PC-3 (cell line): ENCODE data around the gene CTDNEP1. TPM values are rescaled to one million over a fixed set of nuclear protein-coding genes. Genes with fewer than 3 reads are reported as not detected.

Experiments used
- ATAC-seq: fragments of 200-7000 bp; cut with Tn5 transposase; 2 replicates; pipeline ENCODE4 v1.9.1; 2020; ENCODE audit warnings: mild to moderate bottlenecking, moderate library complexity
- BruUV-seq: library from RNA; stranded (reverse); fragments of 400-500 nt; replicated peaks from 2 replicates; lab custom pipeline; 2021; lab: Mats Ljungman, UMichigan
- CTCF ChIA-PET: fragments of 300-600 bp; sonication (Branson Sonifier 250); formaldehyde crosslinking; loops from one replicate; lab custom pipeline; 2022; ENCODE audit warnings: antibody characterized with exemption; lab: Charles Lee
- POLR2A ChIA-PET: fragments of 300-600 bp; sonication (Branson Sonifier 250); formaldehyde crosslinking; loops from one replicate; lab custom pipeline; 2022; ENCODE audit warnings: antibody characterized with exemption; ENCODE audit not compliant: unreplicated experiment; lab: Charles Lee
- DNase-seq: peaks from one replicate; pipeline ENCODE4 v3.0.0-alpha.2; 2015
- H2AFZ ChIP-seq: fragments of 300-600 bp; sonication (generic); 2 replicates; pipeline ENCODE4 v1.6.0; 2016; ENCODE audit warnings: antibody characterized with exemption, low read length
- H3F3A ChIP-seq: fragments of 300-600 bp; sonication (generic); one replicate; pipeline ENCODE4 v1.6.0; 2017; ENCODE audit warnings: antibody characterized with exemption, low read length, control low read depth, mild to moderate bottlenecking; ENCODE audit not compliant: unreplicated experiment
- H3K27ac ChIP-seq: fragments of 300-600 bp; sonication (generic); 2 replicates; pipeline ENCODE4 v1.5.1; 2016; ENCODE audit warnings: mild to moderate bottlenecking, low read length
- H3K27me3 ChIP-seq: fragments of 300-600 bp; sonication (generic); 2 replicates; pipeline ENCODE4 v1.6.1; 2016; ENCODE audit warnings: low read length, mixed read lengths
- H3K36me3 ChIP-seq: fragments of 300-600 bp; sonication (generic); 2 replicates; pipeline ENCODE4 v1.6.1; 2016; ENCODE audit warnings: low read depth, mixed run types, low read length, mixed read lengths
- H3K4me1 ChIP-seq: fragments of 300-600 bp; sonication (generic); 2 replicates; pipeline ENCODE4 v1.5.1; 2016; ENCODE audit warnings: low read length; ENCODE audit not compliant: insufficient read depth
- H3K4me2 ChIP-seq: fragments of 300-600 bp; sonication (generic); 2 replicates; pipeline ENCODE4 v1.6.0; 2016; ENCODE audit warnings: low read length
- H3K4me3 ChIP-seq: fragments of 300-600 bp; sonication (generic); 2 replicates; pipeline ENCODE4 v1.5.1; 2016; ENCODE audit warnings: mild to moderate bottlenecking, low read length, mixed read lengths
- H3K79me2 ChIP-seq: fragments of 300-600 bp; sonication (generic); 2 replicates; pipeline ENCODE4 v1.6.1; 2017; ENCODE audit warnings: low read length, mixed read lengths
- H3K9ac ChIP-seq: fragments of 300-600 bp; sonication (generic); 2 replicates; pipeline ENCODE4 v1.6.0; 2016; ENCODE audit warnings: mild to moderate bottlenecking, low read length
- H3K9me2 ChIP-seq: fragments of 300-600 bp; sonication (generic); replicated peaks from 2 replicates; pipeline ENCODE4 v1.6.1; 2016; ENCODE audit warnings: mixed run types, low read length, mixed read lengths
- H3K9me3 ChIP-seq: fragments of 300-600 bp; sonication (generic); 2 replicates; pipeline ENCODE4 v1.6.1; 2016; ENCODE audit warnings: low read length, mixed read lengths
- H4K20me1 ChIP-seq: fragments of 300-600 bp; sonication (generic); 2 replicates; pipeline ENCODE4 v1.6.1; 2016; ENCODE audit warnings: low read length, mixed read lengths
- EZH2 ChIP-seq: fragments of 300-600 bp; sonication (generic); IDR thresholded peaks from one replicate; pipeline ENCODE4 v1.6.1; 2017; ENCODE audit warnings: antibody characterized with exemption, mild to moderate bottlenecking, low read length; ENCODE audit not compliant: unreplicated experiment
- EZH2phosphoT487 ChIP-seq: fragments of 300-600 bp; sonication (generic); IDR thresholded peaks from 2 replicates; pipeline ENCODE4 v1.6.1; 2018; ENCODE audit warnings: mild to moderate bottlenecking, antibody characterized with exemption, low read length, borderline replicate concordance
- intact Hi-C: fragments of 100-400 bp; cut with micrococcal nuclease; formaldehyde crosslinking; loops from 2 replicates; pipeline ENCODE4 v1.9.0; 2023
- total RNA-seq: library from RNA; depleted of rRNA; stranded (reverse); fragments of >200 nt; gene quantifications from 2 replicates; pipeline ENCODE4 v1.2.3, GENCODE V29; 2014
- TF ChIP-seq, protein P1 (sequence below): fragments of 300-600 bp; sonication (generic); conservative IDR thresholded peaks from 2 replicates; pipeline ENCODE4 v1.5.1; 2017; ENCODE audit warnings: antibody characterized with exemption, low read depth, mild to moderate bottlenecking, low read length

Gene CTDNEP1
- total RNA-seq, 1 experiment from 2014 or later = 52.4 TPM

GRCh38 chr17:7225711-7226331, 25.7 kb downstream of the CTDNEP1 start:
- TF ChIP-seq EZH2 = no peak
- TF ChIP-seq, protein P1, sequence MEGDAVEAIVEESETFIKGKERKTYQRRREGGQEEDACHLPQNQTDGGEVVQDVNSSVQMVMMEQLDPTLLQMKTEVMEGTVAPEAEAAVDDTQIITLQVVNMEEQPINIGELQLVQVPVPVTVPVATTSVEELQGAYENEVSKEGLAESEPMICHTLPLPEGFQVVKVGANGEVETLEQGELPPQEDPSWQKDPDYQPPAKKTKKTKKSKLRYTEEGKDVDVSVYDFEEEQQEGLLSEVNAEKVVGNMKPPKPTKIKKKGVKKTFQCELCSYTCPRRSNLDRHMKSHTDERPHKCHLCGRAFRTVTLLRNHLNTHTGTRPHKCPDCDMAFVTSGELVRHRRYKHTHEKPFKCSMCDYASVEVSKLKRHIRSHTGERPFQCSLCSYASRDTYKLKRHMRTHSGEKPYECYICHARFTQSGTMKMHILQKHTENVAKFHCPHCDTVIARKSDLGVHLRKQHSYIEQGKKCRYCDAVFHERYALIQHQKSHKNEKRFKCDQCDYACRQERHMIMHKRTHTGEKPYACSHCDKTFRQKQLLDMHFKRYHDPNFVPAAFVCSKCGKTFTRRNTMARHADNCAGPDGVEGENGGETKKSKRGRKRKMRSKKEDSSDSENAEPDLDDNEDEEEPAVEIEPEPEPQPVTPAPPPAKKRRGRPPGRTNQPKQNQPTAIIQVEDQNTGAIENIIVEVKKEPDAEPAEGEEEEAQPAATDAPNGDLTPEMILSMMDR = no peak
- TF ChIP-seq EZH2phosphoT487 = no peak
- no peak overlapping the region for H3K27ac ChIP-seq
- no peak for ATAC-seq
- no peak overlapping the region for H3K4me3 ChIP-seq
- CTCF ChIA-PET = no interaction called here
- H3K9me2 ChIP-seq = no peaks in the 10 kb centered on the region
- peaks cover 26% of the 10 kb centered on the region for H3K36me3 ChIP-seq
- no peaks in the 10 kb centered on the region for H3F3A ChIP-seq
- H3K4me1 ChIP-seq = peaks cover 8% of the 10 kb centered on the region; the same call in 1 of the 2 replicates
- H3K9me3 ChIP-seq = no peaks in the 10 kb centered on the region
- peaks cover 14% of the 10 kb centered on the region; the same call in 1 of the 2 replicates for H4K20me1 ChIP-seq
- no peak overlapping the region for H3K9ac ChIP-seq
- H3K79me2 ChIP-seq = peaks cover 30% of the 10 kb centered on the region
- no TSS peak for BruUV-seq
- intact Hi-C loops = no loop called here
- H3K27me3 ChIP-seq = no peaks in the 10 kb centered on the region
- POLR2A ChIA-PET = no interaction called here
- no peak for DNase-seq
- H2AFZ ChIP-seq = no peak overlapping the region
- H3K4me2 ChIP-seq = no peak overlapping the region

DNA sequence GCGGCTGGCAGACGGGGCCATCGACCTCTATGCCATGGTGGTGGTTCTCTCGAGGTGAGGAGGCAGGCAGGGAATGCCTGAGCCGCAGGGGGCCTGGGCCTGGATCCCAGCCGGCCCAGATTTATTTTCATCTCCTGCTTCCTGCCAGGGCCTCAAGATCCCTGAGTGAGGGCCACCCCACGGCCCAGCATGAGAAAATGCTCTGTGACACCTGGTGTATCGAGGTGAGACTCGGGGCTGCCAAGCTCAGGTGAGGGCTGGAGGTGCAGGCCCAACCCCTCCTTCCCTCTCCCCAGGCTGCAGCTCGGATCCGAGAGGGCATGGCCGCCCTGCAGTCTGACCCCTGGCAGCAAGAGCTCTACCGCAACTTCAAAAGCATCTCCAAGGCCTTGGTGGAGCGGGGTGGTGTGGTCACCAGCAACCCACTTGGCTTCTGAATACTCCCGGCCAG, 26.8 kb downstream of the CTDNEP1 start:
- Histone ChIP-seq H3K4me2 (no peak overlapping the region), H3K4me1 (peaks cover 11% of the 10 kb centered on the region; the same call in 1 of the 2 replicates), H3K36me3 (peaks cover 26% of the 10 kb centered on the region), H3K27ac (no peak overlapping the region), H4K20me1 (peaks cover 14% of the 10 kb centered on the region; the same call in 1 of the 2 replicates), H3K79me2 (peaks cover 25% of the 10 kb centered on the region), H3K27me3 (no peaks in the 10 kb centered on the region), H3K9ac (no peak overlapping the region), H3K9me3 (no peaks in the 10 kb centered on the region), H2AFZ (no peak overlapping the region), H3K9me2 (no peaks in the 10 kb centered on the region), H3K4me3 (no peak overlapping the region), H3F3A (no peaks in the 10 kb centered on the region)
- ChIA-PET POLR2A (no interaction called here), CTCF (no interaction called here)
- intact Hi-C loops = no loop called here
- BruUV-seq = no TSS peak
- ATAC-seq = no peak
- DNase-seq = no peak
- no peak for TF ChIP-seq EZH2
- TF ChIP-seq, protein P1 = no peak
- TF ChIP-seq EZH2phosphoT487 = no peak

DNA sequence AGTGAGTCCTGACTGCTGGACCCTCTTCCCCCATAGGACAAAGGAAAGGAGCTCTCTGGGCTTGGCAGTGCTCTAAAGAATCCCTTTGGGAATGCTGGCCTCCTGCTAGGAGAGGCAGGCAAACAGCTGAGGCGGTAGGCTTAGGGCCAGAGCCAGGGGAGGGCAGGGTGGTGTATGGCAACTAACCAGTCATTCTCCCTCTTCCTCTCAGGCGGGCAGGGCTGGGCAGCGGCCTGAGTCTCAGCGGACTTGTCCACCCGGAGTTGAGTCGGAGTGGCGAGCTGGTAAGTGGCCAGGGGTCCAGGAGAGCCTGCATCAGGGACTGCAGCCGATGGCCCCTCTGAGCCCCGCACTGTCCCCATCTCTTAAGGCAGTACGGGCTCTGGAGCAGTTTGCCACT, 27.4 kb downstream of the CTDNEP1 start:
- H3K79me2 ChIP-seq = peaks cover 25% of the 10 kb centered on the region
- H3K36me3 ChIP-seq = peaks cover 26% of the 10 kb centered on the region
- H3K9me3 ChIP-seq = no peaks in the 10 kb centered on the region
- H3F3A ChIP-seq = no peaks in the 10 kb centered on the region
- H3K4me3 ChIP-seq = no peak overlapping the region
- POLR2A ChIA-PET = no interaction called here
- H3K4me2 ChIP-seq = no peak overlapping the region
- no peak overlapping the region for H2AFZ ChIP-seq
- no peaks in the 10 kb centered on the region for H3K9me2 ChIP-seq
- BruUV-seq = no TSS peak
- ATAC-seq (no peak), DNase-seq (no peak)
- H3K4me1 ChIP-seq = peaks cover 15% of the 10 kb centered on the region; the same call in 1 of the 2 replicates
- TF ChIP-seq, protein P1 = no peak
- TF ChIP-seq EZH2phosphoT487 (no peak), EZH2 (no peak)
- no peak overlapping the region for H3K27ac ChIP-seq
- H3K27me3 ChIP-seq = no peaks in the 10 kb centered on the region
- CTCF ChIA-PET = no interaction called here
- no peak overlapping the region for H3K9ac ChIP-seq
- H4K20me1 ChIP-seq = peaks cover 14% of the 10 kb centered on the region; the same call in 1 of the 2 replicates
- intact Hi-C loops = no loop called here
